Measurements from ENCODE around the gene KIAA1671.

DNA sequence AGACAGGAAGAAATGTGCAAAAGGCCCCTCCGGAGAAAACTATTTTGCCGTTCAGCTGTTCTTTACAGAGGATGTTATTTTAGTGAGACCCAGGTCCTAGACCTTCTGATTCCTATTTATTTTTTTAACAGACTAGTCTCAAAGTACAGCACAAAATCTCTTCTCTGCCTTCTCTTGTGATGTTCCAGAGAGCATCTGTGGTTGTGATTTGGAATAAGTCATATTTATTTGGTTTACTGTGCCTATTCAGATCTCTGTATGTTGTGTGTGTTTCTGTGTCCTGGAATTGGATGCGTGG, 26.1 kb upstream of the KIAA1671 start:
- TF ChIP-seq, protein P1, sequence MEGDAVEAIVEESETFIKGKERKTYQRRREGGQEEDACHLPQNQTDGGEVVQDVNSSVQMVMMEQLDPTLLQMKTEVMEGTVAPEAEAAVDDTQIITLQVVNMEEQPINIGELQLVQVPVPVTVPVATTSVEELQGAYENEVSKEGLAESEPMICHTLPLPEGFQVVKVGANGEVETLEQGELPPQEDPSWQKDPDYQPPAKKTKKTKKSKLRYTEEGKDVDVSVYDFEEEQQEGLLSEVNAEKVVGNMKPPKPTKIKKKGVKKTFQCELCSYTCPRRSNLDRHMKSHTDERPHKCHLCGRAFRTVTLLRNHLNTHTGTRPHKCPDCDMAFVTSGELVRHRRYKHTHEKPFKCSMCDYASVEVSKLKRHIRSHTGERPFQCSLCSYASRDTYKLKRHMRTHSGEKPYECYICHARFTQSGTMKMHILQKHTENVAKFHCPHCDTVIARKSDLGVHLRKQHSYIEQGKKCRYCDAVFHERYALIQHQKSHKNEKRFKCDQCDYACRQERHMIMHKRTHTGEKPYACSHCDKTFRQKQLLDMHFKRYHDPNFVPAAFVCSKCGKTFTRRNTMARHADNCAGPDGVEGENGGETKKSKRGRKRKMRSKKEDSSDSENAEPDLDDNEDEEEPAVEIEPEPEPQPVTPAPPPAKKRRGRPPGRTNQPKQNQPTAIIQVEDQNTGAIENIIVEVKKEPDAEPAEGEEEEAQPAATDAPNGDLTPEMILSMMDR (IDR thresholded peaks at IDR 0.05): no peak
- no peak for TF ChIP-seq EZH2 (IDR thresholded peaks at IDR 0.05)
